Gastrocnemius medialis (tissue), 4 donors: ENCODE results near the gene SHKBP1. TPM values are rescaled to one million over a fixed set of nuclear protein-coding genes. Genes with fewer than 3 reads are reported as not detected.

Source experiments
- ATAC-seq, 2 donors: fragments of 150-250 bp; one replicate each; pipeline ENCODE4 v1.9.1; 2016
- DNase-seq, 2 donors: peaks; one replicate each; pipeline ENCODE4 v3.0.0-alpha.2; 2019
- H3K27ac ChIP-seq, 4 donors: fragments of 200-600 bp; sonication (generic); 1 replicate in 1 of 4; 2 replicates in 3 of 4; pipeline ENCODE4 v1.5.1; 2016 to 2018; ENCODE audit warnings: mild to moderate bottlenecking in 2 of 4, moderate library complexity in 1 of 4
- H3K27me3 ChIP-seq, 3 donors: fragments of 200-600 bp; sonication (generic) in 2 of 3; 1 replicate in 1 of 3; 2 replicates in 2 of 3; pipeline versions ENCODE4 v1.5.1 to v1.6.0; 2016 to 2019; ENCODE audit warnings: mild to moderate bottlenecking in 1 of 3, moderate library complexity in 1 of 3
- H3K36me3 ChIP-seq, 2 donors: fragments of 200-600 bp; sonication (generic) in 1 of 2; one replicate each; pipeline ENCODE4 v1.5.1; 2017 to 2018
- H3K4me1 ChIP-seq, 2 donors: fragments of 200-600 bp; sonication (generic) in 1 of 2; one replicate each; pipeline ENCODE4 v1.5.1; 2016 to 2017; ENCODE audit warnings: mild to moderate bottlenecking in 2 of 2
- H3K4me3 ChIP-seq, 4 donors: fragments of 200-600 bp; sonication (generic) in 3 of 4; 1 replicate in 1 of 4; 2 replicates in 3 of 4; pipeline ENCODE4 v1.5.1; 2016 to 2019; ENCODE audit warnings: mild to moderate bottlenecking in 2 of 4
- H3K9me3 ChIP-seq, 3 donors: fragments of 200-600 bp; sonication (generic) in 2 of 3; 1 replicate in 1 of 3; 2 replicates in 2 of 3; pipeline ENCODE4 v1.5.1; 2016 to 2019
- POLR2A ChIP-seq, 2 donors: fragments of 450-650 bp; IDR thresholded peaks; one replicate each; pipeline ENCODE4 v1.6.1; 2017; ENCODE audit warnings: antibody characterized with exemption in 2 of 2, mild to moderate bottlenecking in 2 of 2, moderate library complexity in 2 of 2
- in situ Hi-C, 4 donors: fragments of 200-750 bp; cut with MboI; loops; one replicate each; pipeline versions ENCODE4 v1.15.0 to v1.8.0; 2017; ENCODE audit warnings: low sequenced_read_pairs in 4 of 4
- intact Hi-C: fragments of 100-400 bp; cut with DNase I; formaldehyde crosslinking; loops from one replicate; pipeline ENCODE4 v1.15.1; 2023; ENCODE audit warnings: low total_unique reads
- total RNA-seq, 4 donors: library from RNA; depleted of rRNA; stranded (reverse); fragments of >200 nt; gene quantifications; one replicate each; pipeline versions ENCODE4 v1.1.0 to v1.2.3, GENCODE V29; 2016
- TF ChIP-seq, protein P1 (sequence below), 5 experiments: fragments of 450-650 bp in 3 of 5; fragments of 200-600 bp in 2 of 5; sonication (generic) in 2 of 5; IDR thresholded peaks in 4 of 5; conservative IDR thresholded peaks in 1 of 5; 1 replicate in 4 of 5; 2 replicates in 1 of 5; pipeline ENCODE4 v1.5.1; 2016 to 2019; ENCODE audit warnings: antibody characterized with exemption in 5 of 5, mild to moderate bottlenecking in 3 of 5, moderate library complexity in 3 of 5

The SHKBP1 gene
- total RNA-seq, 4 donors from 2014 or later, result 11.1 to 24.5 (median 23.6) TPM

DNA sequence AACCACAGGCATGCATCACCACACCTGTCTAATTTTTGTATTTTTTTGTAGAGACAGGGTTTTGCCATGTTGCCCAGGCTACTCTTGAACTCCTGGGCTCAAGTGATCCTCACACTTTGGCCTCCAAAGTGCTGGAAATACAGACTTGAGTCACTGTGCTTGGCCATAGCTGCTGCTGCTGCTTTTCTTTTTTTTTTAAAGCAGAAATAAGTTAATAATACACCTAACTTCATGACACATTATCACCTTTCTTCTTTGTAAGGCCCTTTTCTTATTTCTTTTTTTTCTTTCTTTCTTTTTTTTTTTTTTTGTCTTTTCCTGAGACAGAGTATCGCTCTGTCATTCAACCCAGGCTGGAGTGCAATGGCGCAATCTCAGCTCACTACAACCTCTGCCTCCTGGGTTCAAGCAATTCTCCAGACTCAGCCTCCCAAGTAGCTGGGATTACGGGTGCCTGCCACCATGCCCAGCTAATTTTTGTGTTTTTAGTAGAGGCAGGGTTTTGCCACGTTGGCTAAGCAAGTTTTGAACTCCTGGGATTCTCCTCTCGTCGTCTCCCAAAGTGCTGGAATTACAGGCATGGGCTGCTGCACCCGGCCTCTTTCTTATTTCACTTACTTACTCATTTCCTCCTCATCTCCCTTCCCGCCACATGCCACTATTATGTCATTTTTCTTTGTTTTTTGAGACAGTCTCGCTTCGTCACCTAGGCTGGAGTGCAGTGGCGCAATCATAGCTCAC is 8.7 kb downstream of the SHKBP1 start:
- no peak for DNase-seq
- intact Hi-C loops, result no loop called here
- Histone ChIP-seq H3K27ac (no peak overlapping the region), H3K9me3 (no peaks in the 10 kb centered on the region), H3K4me3 (no peak overlapping the region), H3K27me3 (no peaks in the 10 kb centered on the region), H3K4me1 (no peaks in the 10 kb centered on the region), H3K36me3 (peaks cover 0 to 14% of the 10 kb centered on the region in 2 donors)
- TF ChIP-seq, protein P1, sequence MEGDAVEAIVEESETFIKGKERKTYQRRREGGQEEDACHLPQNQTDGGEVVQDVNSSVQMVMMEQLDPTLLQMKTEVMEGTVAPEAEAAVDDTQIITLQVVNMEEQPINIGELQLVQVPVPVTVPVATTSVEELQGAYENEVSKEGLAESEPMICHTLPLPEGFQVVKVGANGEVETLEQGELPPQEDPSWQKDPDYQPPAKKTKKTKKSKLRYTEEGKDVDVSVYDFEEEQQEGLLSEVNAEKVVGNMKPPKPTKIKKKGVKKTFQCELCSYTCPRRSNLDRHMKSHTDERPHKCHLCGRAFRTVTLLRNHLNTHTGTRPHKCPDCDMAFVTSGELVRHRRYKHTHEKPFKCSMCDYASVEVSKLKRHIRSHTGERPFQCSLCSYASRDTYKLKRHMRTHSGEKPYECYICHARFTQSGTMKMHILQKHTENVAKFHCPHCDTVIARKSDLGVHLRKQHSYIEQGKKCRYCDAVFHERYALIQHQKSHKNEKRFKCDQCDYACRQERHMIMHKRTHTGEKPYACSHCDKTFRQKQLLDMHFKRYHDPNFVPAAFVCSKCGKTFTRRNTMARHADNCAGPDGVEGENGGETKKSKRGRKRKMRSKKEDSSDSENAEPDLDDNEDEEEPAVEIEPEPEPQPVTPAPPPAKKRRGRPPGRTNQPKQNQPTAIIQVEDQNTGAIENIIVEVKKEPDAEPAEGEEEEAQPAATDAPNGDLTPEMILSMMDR (IDR thresholded peaks at IDR 0.05 in 4 of 5, conservative IDR thresholded peaks at IDR 0.05 in 1 of 5), result no peak
- no peak for TF ChIP-seq POLR2A (IDR thresholded peaks at IDR 0.05)
- in situ Hi-C loops, result no loop called here
- no peak for ATAC-seq

GRCh38 chr19:40585982-40586422 is 9.3 kb downstream of the SHKBP1 start:
- H3K27ac ChIP-seq, result no peak overlapping the region
- TF ChIP-seq, protein P1 (IDR thresholded peaks at IDR 0.05 in 4 of 5, conservative IDR thresholded peaks at IDR 0.05 in 1 of 5), result no peak
- TF ChIP-seq POLR2A (IDR thresholded peaks at IDR 0.05), result no peak
- in situ Hi-C loops, result no loop called here
- ATAC-seq, result no peak
- peaks cover 0 to 8% of the 10 kb centered on the region in 2 donors for H3K36me3 ChIP-seq
- no peak overlapping the region for H3K4me3 ChIP-seq
- no peaks in the 10 kb centered on the region for H3K4me1 ChIP-seq
- no peak for DNase-seq
- H3K9me3 ChIP-seq, result no peaks in the 10 kb centered on the region
- intact Hi-C loops, result no loop called here
- no peaks in the 10 kb centered on the region for H3K27me3 ChIP-seq

GRCh38 chr19:40586611-40587010 is 9.9 kb downstream of the SHKBP1 start:
- H3K4me3 ChIP-seq, result no peak overlapping the region

GRCh38 chr19:40588110-40588854 is 11.6 kb downstream of the SHKBP1 start:
- no peak for DNase-seq
- H3K36me3 ChIP-seq, result no peaks in the 10 kb centered on the region
- ATAC-seq, result no peak

More at GRCh38 chr19:40586611-40587010, 9.9 kb downstream of the SHKBP1 start:
- H3K9me3 ChIP-seq, result no peaks in the 10 kb centered on the region
- ATAC-seq (no peak), DNase-seq (no peak)
- H3K36me3 ChIP-seq, result peaks cover 0 to 7% of the 10 kb centered on the region in 2 donors
- TF ChIP-seq, protein P1 (IDR thresholded peaks at IDR 0.05 in 4 of 5, conservative IDR thresholded peaks at IDR 0.05 in 1 of 5), result no peak
- H3K4me1 ChIP-seq, result no peaks in the 10 kb centered on the region
- intact Hi-C loops, result no loop called here
- in situ Hi-C loops, result no loop called here
- no peak overlapping the region for H3K27ac ChIP-seq
- H3K27me3 ChIP-seq, result no peaks in the 10 kb centered on the region

More at GRCh38 chr19:40588110-40588854, 11.6 kb downstream of the SHKBP1 start:
- Histone ChIP-seq H3K9me3 (no peaks in the 10 kb centered on the region), H3K4me3 (no peak overlapping the region), H3K27ac (no peak overlapping the region), H3K27me3 (no peaks in the 10 kb centered on the region), H3K4me1 (no peaks in the 10 kb centered on the region)
- intact Hi-C loops (no loop called here), in situ Hi-C loops (no loop called here)
- TF ChIP-seq, protein P1 (IDR thresholded peaks at IDR 0.05 in 4 of 5, conservative IDR thresholded peaks at IDR 0.05 in 1 of 5), result no peak
- TF ChIP-seq POLR2A (IDR thresholded peaks at IDR 0.05), result no peak
